GM06990 (cell line): ENCODE measurements around the gene KCND3.

Experiments
- DNase-seq: peaks from one replicate; pipeline ENCODE4 v3.0.0-alpha.2; 2011; ENCODE audit not compliant: insufficient read length; ENCODE audit errors: extremely low read depth
- H3K27me3 ChIP-seq: replicated peaks from 2 replicates; pipeline ENCODE4 v1.6.0; 2011; ENCODE audit warnings: low read length; ENCODE audit not compliant: control insufficient read depth, insufficient read depth
- H3K36me3 ChIP-seq: 2 replicates; pipeline ENCODE4 v1.5.1; 2011; ENCODE audit warnings: low read length; ENCODE audit not compliant: control insufficient read depth, insufficient read depth
- H3K4me3 ChIP-seq: replicated peaks from 2 replicates; pipeline ENCODE4 v1.5.1; 2011; ENCODE audit warnings: low read depth, mild to moderate bottlenecking, control low read depth, low read length
- CTCF ChIP-seq: IDR thresholded peaks from 2 replicates; pipeline ENCODE4 v1.5.1; 2011; ENCODE audit warnings: low read length, control low read depth, mild to moderate bottlenecking, inconsistent platforms; ENCODE audit not compliant: insufficient read depth, poor library complexity, severe bottlenecking

The KCND3 gene

DNA sequence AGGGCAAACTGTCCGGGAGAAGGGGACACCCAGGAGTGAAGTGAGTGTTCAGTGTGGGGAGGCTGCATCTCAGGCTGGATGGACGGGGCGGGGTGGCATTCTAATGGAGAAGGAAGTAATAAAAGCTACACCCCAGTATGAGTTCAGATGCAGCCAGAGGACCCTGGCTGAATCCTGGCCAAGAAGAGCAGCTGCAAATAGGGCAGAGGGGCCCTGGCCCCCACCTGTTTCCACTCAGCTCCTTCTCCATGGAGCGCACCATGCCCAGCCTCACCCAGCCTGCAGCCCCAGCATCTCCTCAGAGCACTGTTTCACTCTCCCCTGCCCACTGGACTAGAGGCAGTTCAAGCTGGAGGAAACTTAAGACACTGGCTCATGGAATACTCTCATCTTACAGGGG, 46.4 kb downstream of the KCND3 start:
- DNase-seq, result no peak
- no peak for TF ChIP-seq CTCF
- Histone ChIP-seq H3K36me3 (no peaks in the 10 kb centered on the region), H3K4me3 (no peak overlapping the region), H3K27me3 (no peaks in the 10 kb centered on the region; the same call in 1 of the 2 replicates)

- H3K36me3 ChIP-seq, result no peaks in the 10 kb centered on the region
- DNase-seq, result no peak
- no peak for TF ChIP-seq CTCF
- no peaks in the 10 kb centered on the region for H3K27me3 ChIP-seq
- no peak overlapping the region for H3K4me3 ChIP-seq
Measured at GRCh38 chr1:111938536-111938935, 50.9 kb downstream of the KCND3 start.

GRCh38 chr1:111938123-111938522, 51.3 kb downstream of the KCND3 start:
- TF ChIP-seq CTCF, result no peak
- no peaks in the 10 kb centered on the region for H3K27me3 ChIP-seq
- no peaks in the 10 kb centered on the region for H3K36me3 ChIP-seq
- H3K4me3 ChIP-seq, result no peak overlapping the region
- DNase-seq, result no peak

- DNase-seq, result no peak
- Histone ChIP-seq H3K4me3 (no peak overlapping the region), H3K27me3 (no peaks in the 10 kb centered on the region), H3K36me3 (no peaks in the 10 kb centered on the region)
- TF ChIP-seq CTCF, result no peak
Measured at GRCh38 chr1:111937147-111937725, 52.2 kb downstream of the KCND3 start.

DNA sequence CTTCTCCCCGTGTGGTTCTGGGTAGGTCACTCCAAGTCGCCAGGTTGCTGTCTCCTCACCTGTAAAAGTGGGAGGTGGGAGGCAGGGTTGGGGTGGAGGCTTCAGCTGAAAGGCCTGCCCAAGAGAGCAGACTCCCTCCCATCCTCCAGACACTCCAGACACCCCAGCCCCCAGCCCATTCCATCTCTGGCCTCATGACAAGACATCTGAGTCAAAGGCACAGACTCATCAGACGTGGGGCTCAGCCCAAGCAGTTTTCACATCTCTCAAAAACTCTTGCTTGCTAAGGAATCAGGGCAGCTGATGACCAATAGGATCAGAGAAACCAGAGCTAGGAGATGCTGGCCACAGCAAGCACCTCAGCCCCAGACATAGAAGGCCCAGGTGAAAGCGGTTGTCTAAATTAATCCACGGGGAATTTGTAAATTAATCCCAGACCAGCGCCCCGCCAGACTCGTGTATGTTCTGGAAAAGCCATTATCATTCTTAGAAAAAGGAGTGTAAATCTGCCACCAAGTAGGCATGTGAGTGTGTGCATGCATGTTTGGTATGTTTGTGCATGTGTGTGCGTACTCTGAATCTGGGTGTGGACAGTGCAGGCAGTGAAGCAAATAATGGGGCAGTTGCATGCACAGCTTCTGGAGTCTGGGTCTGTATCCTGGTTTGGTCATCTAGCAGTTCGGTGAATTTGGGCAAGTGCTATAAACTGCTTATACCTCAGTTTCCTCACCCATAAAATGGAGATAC, 55.2 kb downstream of the KCND3 start:
- Histone ChIP-seq H3K4me3 (no peak overlapping the region), H3K36me3 (no peaks in the 10 kb centered on the region), H3K27me3 (no peaks in the 10 kb centered on the region)
- no peak for DNase-seq
- TF ChIP-seq CTCF, result no peak
